ENCODE data around the gene IFITM10. TPM values are rescaled to one million over a fixed set of nuclear protein-coding genes. Genes with fewer than 3 reads are reported as not detected.

The IFITM10 gene
- total RNA-seq, 1 experiment from 2014 or later, result 2.0 TPM

DNA sequence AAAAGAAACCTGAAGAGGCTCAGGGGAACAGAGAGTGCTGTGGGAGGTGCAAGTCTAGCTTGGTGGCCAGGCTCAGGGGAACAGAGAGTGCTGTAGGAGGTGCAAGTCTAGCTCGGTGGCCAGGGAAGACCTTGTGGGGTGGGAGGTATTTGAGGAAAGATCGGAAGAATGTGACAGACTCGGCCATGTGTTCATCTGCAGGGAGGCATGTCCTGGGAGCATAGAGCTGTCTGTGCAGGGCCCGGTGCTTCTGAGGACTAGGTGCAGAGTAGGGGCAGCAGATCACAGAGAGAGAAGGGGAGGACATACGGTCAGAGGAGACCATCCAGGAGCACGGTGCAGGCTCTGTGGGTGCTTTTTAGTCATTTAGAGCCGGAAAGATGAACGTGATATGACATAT is 10.8 kb downstream of the IFITM10 start:
- intact Hi-C loops (cut with micrococcal nuclease), result no loop called here

DNA sequence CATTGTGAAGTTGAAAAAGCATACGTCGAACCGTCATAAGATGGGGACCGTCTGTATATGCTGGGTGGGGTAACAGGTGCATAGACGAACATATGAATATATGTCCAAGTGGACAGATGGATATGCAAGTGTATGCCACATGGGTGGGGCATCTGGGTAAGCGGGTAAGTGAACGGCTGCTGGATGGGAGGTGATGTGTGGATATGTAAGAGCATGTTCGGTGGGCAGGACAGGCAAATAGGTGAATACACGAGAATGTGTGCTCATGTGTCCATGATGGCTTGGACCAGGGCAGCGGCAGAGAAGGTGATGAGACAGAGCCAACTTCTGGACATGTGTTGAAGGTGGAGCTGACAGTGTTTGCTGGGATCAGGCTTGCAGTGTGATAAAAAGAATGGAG is 12.0 kb downstream of the IFITM10 start:
- H3K27ac Mint-ChIP-seq (ENCODE audit: low read depth, unreplicated experiment), result no peak overlapping the region
- no peak overlapping the region for H3K4me3 Mint-ChIP-seq (ENCODE audit: unreplicated experiment)
- ChIA-PET CTCF (interaction anchor here (1.0 kb wide), 1 partner anchor 143 kb away, joined by 3 read pairs; no protein-coding TSS in a partner anchor), POLR2A (interaction anchor here (0.7 to 1.1 kb wide), 4 partner anchors 17 to 393 kb away, joined by 3 to 5 read pairs (median 3); partner anchors contain the start of gene SYT8)
- no peaks in the 10 kb centered on the region for H3K36me3 Mint-ChIP-seq (ENCODE audit: insufficient read depth, unreplicated experiment)
- no peak for DNase-seq (ENCODE audit: unreplicated experiment)
- BruUV-seq (replicated peaks), result no TSS peak
- peaks cover 51% of the 10 kb centered on the region for H3K27me3 Mint-ChIP-seq (ENCODE audit: insufficient read depth, unreplicated experiment)
- H3K9me3 Mint-ChIP-seq (ENCODE audit: unreplicated experiment), result peaks cover 18% of the 10 kb centered on the region
- peaks cover 4% of the 10 kb centered on the region for H3K4me1 Mint-ChIP-seq (ENCODE audit: insufficient read depth, unreplicated experiment)
- intact Hi-C loops (cut with micrococcal nuclease), result no loop called here
- TF ChIP-seq, protein P1, sequence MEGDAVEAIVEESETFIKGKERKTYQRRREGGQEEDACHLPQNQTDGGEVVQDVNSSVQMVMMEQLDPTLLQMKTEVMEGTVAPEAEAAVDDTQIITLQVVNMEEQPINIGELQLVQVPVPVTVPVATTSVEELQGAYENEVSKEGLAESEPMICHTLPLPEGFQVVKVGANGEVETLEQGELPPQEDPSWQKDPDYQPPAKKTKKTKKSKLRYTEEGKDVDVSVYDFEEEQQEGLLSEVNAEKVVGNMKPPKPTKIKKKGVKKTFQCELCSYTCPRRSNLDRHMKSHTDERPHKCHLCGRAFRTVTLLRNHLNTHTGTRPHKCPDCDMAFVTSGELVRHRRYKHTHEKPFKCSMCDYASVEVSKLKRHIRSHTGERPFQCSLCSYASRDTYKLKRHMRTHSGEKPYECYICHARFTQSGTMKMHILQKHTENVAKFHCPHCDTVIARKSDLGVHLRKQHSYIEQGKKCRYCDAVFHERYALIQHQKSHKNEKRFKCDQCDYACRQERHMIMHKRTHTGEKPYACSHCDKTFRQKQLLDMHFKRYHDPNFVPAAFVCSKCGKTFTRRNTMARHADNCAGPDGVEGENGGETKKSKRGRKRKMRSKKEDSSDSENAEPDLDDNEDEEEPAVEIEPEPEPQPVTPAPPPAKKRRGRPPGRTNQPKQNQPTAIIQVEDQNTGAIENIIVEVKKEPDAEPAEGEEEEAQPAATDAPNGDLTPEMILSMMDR (IDR thresholded peaks at IDR 0.05; ENCODE audit: unreplicated experiment), result no peak

More for the DNA sequence above, 10.8 kb downstream of the IFITM10 start:
- POLR2A ChIA-PET, result interaction anchor here (0.6 to 1.1 kb wide), 2 partner anchors 81 to 123 kb away, joined by 3 to 4 read pairs; no protein-coding TSS in a partner anchor
- Mint-ChIP-seq H3K36me3 (ENCODE audit: insufficient read depth, unreplicated experiment) (no peaks in the 10 kb centered on the region), H3K27me3 (ENCODE audit: insufficient read depth, unreplicated experiment) (peaks cover 40% of the 10 kb centered on the region), H3K27ac (ENCODE audit: low read depth, unreplicated experiment) (no peak overlapping the region), H3K4me1 (ENCODE audit: insufficient read depth, unreplicated experiment) (no peaks in the 10 kb centered on the region), H3K9me3 (ENCODE audit: unreplicated experiment) (peaks cover 18% of the 10 kb centered on the region), H3K4me3 (ENCODE audit: unreplicated experiment) (no peak overlapping the region)
- TF ChIP-seq, protein P1 (IDR thresholded peaks at IDR 0.05; ENCODE audit: unreplicated experiment), result no peak
- BruUV-seq (replicated peaks), result no TSS peak
- CTCF ChIA-PET, result no interaction called here
- DNase-seq (ENCODE audit: unreplicated experiment), result no peak

DNA sequence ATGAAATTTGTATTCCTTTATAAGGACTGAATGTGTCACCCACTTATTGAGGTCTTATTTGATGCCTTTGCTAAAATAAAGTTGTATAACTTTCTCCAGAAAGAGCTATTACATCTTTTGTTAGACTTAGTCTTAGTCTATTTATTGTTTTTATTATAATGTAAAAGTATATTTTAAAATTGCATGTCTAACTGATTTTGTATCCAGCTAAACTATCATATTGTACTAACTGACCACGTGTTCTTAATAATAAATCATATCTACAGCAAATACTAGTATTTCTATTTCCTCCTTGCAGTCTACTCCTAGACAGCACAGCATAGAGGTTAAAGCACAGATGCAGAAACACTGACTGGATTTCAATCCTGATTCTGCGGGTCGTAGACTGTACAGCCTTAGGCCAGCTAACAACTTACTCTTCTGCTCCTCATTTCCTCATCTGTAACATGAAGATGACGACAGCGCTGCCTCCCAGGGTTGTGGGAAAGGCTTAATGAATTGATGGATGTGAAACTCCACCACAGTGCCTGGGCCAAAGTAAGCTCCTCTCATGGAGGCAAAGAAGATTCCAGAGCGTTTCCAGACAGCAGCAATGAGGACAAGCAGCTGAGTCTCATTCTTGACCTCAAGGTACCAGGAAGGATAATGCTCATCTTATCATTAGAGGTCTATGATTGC is 13.2 kb downstream of the IFITM10 start:
- Mint-ChIP-seq H3K27ac (ENCODE audit: low read depth, unreplicated experiment) (no peak overlapping the region), H3K36me3 (ENCODE audit: insufficient read depth, unreplicated experiment) (no peaks in the 10 kb centered on the region), H3K27me3 (ENCODE audit: insufficient read depth, unreplicated experiment) (peaks cover 61% of the 10 kb centered on the region), H3K4me1 (ENCODE audit: insufficient read depth, unreplicated experiment) (peaks cover 6% of the 10 kb centered on the region), H3K9me3 (ENCODE audit: unreplicated experiment) (peaks cover 18% of the 10 kb centered on the region), H3K4me3 (ENCODE audit: unreplicated experiment) (no peak overlapping the region)
- ChIA-PET CTCF (interaction anchor here (1.0 to 1.6 kb wide), 3 partner anchors 44 to 97 kb away, joined by 3 read pairs; partner anchors contain the start of gene SYT8), POLR2A (interaction anchor here (0.7 to 1.4 kb wide), 10 partner anchors 10 to 1120 kb away, joined by 3 to 7 read pairs (median 3); no protein-coding TSS in a partner anchor)
- TF ChIP-seq, protein P1 (IDR thresholded peaks at IDR 0.05; ENCODE audit: unreplicated experiment), result no peak
- no peak for DNase-seq (ENCODE audit: unreplicated experiment)
- intact Hi-C loops (cut with micrococcal nuclease), result no loop called here
- BruUV-seq (replicated peaks), result no TSS peak

DNA sequence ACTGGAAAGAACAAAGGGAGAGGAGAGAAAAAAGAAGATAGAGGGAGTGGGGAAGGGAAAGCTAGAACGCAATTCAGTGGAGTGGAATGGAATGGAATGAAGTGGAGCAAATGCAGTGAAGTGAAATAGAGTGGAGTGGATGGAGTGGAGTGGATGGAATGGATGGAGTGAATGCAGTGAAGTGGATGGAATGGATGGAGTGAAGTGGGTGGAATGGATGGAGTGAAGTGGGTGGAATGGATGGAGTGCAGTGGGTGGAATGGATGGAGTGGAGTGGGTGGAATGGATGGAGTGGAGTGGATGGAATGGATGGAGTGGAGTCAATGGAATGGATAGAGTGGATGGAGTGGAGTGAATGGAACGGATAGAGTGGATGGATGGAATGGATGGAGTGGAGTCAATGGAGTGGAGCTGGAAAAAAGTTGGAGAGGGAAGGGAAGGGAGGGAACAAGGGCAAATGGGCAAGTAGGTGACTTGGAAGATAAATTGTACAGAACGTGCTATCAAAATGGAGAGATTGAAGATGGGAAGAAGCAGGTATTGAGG is 13.9 kb downstream of the IFITM10 start:
- ChIA-PET POLR2A (interaction anchor here (0.7 to 1.4 kb wide), 11 partner anchors 7 to 1120 kb away, joined by 3 to 7 read pairs (median 3); no protein-coding TSS in a partner anchor), CTCF (interaction anchor here (0.6 to 1.6 kb wide), 4 partner anchors 43 to 351 kb away, joined by 3 read pairs; partner anchors contain the start of gene SYT8)
- Mint-ChIP-seq H3K27ac (ENCODE audit: low read depth, unreplicated experiment) (no peak overlapping the region), H3K4me1 (ENCODE audit: insufficient read depth, unreplicated experiment) (peaks cover 6% of the 10 kb centered on the region), H3K9me3 (ENCODE audit: unreplicated experiment) (peaks cover 20% of the 10 kb centered on the region), H3K27me3 (ENCODE audit: insufficient read depth, unreplicated experiment) (peaks cover 68% of the 10 kb centered on the region), H3K4me3 (ENCODE audit: unreplicated experiment) (no peak overlapping the region), H3K36me3 (ENCODE audit: insufficient read depth, unreplicated experiment) (no peaks in the 10 kb centered on the region)
- intact Hi-C loops (cut with micrococcal nuclease), result no loop called here
- TF ChIP-seq, protein P1 (IDR thresholded peaks at IDR 0.05; ENCODE audit: unreplicated experiment), result no peak
- BruUV-seq (replicated peaks), result no TSS peak
- DNase-seq (ENCODE audit: unreplicated experiment), result no peak
